AG04449 (cell line): ENCODE results near the gene ATP13A3.

ENCODE experiments used
- CTCF ChIA-PET: fragments of 350-600 bp; formaldehyde crosslinking; extraction: SDS; loops from one replicate; lab custom pipeline; 2021; ENCODE audit warnings: antibody characterized with exemption; lab: Yijun Ruan, JAX
- POLR2A ChIA-PET: fragments of 400-600, 350-600 bp; formaldehyde crosslinking; extraction: SDS; loops from one replicate; lab custom pipeline; 2020; ENCODE audit warnings: antibody characterized with exemption, inconsistent platforms; lab: Yijun Ruan, JAX
- DNase-seq: peaks from one replicate; pipeline ENCODE4 v3.0.0-alpha.2; 2010; ENCODE audit warnings: low read depth, low spot score
- H3K4me3 ChIP-seq: 2 replicates; pipeline ENCODE4 v1.5.1; 2011; ENCODE audit warnings: low read depth, mild to moderate bottlenecking, control low read depth, low read length
- CTCF ChIP-seq: IDR thresholded peaks from one replicate; pipeline ENCODE4 v1.5.1; 2011; ENCODE audit warnings: mild to moderate bottlenecking, moderate library complexity, low read length, control low read depth, inconsistent platforms; ENCODE audit not compliant: insufficient read depth; ENCODE audit errors: missing control alignments

ATP13A3 gene

DNA sequence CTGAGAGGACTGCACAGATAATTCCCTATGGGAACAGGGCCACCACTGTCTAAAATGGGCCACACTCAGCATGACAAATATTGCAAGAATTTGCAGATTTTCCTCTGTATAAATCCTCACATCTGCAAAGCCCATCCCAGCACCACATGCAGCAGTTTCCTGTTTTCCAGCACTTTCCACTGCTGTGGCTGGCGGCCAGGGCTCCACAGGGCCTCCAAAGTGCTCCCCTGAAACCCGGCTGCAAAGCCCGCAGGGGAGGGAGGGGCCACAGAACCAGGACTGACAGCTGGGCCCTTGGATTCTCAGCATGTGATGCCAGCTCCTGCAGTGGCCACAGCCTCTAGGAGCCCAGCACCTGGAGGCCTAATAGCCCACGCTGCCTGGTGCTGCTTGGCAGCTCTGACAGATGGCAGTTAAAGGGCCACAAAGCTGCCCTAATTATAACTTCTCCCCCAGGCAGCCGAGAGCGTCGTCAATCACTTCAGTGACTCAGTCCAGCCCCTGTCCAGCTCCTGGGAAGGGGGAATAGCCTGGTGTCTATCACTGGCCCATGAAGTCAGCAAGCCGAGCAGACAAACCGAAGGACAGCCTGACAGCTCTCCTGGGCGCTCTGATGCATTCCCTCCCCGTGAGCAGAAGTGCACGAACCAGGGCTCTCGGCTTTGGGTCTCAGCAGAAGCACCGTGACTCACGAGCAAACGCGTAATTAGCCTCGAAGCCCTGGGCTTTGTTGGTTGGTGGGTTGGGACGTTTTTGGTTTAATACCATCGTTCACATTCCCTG is 122.0 kb downstream of the ATP13A3 start:
- peak; percentile 69 for DNase-seq
- ChIA-PET CTCF (interaction anchor here (0.7 to 17.5 kb wide), 6 partner anchors 10 to 584 kb away, joined by 3 to 274 read pairs (median 10); partner anchors contain the start of gene CPN2), POLR2A (interaction anchor here (1.8 kb wide), 1 partner anchor 15 kb away, joined by 8 read pairs; no protein-coding TSS in a partner anchor)
- no peak for TF ChIP-seq CTCF
- peak overlapping the region; percentile 20 for H3K4me3 ChIP-seq

DNA sequence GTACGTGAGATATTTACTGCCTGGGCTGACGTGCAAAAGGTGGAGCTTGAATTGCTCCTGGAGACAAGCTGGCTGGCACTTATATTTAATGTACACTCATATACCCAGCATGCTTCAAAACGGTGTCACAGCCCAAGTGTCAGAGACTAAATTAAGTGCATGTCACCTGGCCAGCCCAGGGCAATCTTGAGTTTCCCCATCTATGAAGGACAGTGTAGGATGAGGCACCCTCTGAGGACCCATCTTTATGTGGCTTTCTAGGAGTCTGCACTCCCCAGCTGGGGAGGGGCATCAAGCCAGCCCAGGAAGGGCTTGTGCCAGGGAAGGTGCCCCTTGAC is 122.5 kb downstream of the ATP13A3 start:
- no peak for DNase-seq
- no peak for TF ChIP-seq CTCF
- no peak overlapping the region for H3K4me3 ChIP-seq
- CTCF ChIA-PET: interaction anchor here (1.1 to 17.5 kb wide), 5 partner anchors 10 to 40 kb away, joined by 4 to 274 read pairs (median 11); partner anchors contain the start of gene CPN2
- POLR2A ChIA-PET: interaction anchor here (1.8 kb wide), 1 partner anchor 14 kb away, joined by 8 read pairs; no protein-coding TSS in a partner anchor

GRCh38 chr3:194360568-194360967 is 126.2 kb downstream of the ATP13A3 start:
- no peak for DNase-seq
- no peak for TF ChIP-seq CTCF
- no peak overlapping the region for H3K4me3 ChIP-seq
- ChIA-PET POLR2A (no interaction called here), CTCF (interaction anchor here (1.2 to 17.5 kb wide), 3 partner anchors 18 to 26 kb away, joined by 3 to 274 read pairs (median 4); no protein-coding TSS in a partner anchor)

DNA sequence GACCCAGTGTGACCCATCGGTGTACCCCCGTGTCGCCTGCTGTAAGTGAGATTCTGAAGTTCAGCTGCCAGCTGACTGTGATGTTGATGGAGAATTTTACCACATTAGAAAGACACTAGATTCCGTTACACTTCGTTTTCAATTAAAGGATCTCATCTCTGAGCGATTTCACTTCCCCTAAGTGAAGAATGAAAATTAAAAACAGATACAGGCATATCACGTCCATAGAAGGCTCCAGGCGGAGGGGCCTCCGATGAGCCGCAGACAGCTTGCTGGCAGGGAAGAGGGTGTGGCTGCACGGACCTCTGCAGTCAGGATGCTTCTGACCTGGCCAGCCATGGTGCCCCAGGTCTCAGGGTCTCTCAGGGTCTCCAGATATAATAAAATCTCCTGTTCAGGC is 129.1 kb downstream of the ATP13A3 start:
- H3K4me3 ChIP-seq: no peak overlapping the region
- CTCF ChIA-PET: interaction anchor here (0.9 to 17.5 kb wide), 6 partner anchors 9 to 46 kb away, joined by 3 to 274 read pairs (median 4); no protein-coding TSS in a partner anchor
- POLR2A ChIA-PET: no interaction called here
- no peak for TF ChIP-seq CTCF
- DNase-seq: no peak

DNA sequence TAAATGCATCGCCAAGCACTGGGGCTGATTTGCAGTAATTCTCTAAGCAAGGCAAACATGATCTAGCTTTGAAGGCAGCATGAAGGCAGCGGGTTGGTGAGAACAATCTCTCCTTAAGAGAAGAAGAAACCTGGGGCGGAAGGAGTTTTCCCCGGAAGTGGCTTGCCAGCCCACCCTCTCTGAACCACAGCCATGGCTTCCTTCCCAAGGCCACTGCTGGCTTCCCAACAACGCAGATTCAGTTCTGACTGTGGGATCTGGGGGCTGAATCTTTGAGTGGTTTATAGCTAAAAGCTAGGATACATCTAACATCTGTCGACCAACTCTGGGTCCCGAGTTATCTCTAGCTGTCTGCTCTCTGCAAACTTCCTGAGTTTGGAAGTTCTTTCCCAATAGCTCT is 131.4 kb downstream of the ATP13A3 start:
- POLR2A ChIA-PET: interaction anchor here (0.7 kb wide), 1 partner anchor 23 kb away, joined by 3 read pairs; no protein-coding TSS in a partner anchor
- no peak for TF ChIP-seq CTCF
- H3K4me3 ChIP-seq: no peak overlapping the region
- no peak for DNase-seq
- CTCF ChIA-PET: interaction anchor here (1.0 to 17.5 kb wide), 3 partner anchors 13 to 49 kb away, joined by 3 to 274 read pairs (median 4); no protein-coding TSS in a partner anchor

DNA sequence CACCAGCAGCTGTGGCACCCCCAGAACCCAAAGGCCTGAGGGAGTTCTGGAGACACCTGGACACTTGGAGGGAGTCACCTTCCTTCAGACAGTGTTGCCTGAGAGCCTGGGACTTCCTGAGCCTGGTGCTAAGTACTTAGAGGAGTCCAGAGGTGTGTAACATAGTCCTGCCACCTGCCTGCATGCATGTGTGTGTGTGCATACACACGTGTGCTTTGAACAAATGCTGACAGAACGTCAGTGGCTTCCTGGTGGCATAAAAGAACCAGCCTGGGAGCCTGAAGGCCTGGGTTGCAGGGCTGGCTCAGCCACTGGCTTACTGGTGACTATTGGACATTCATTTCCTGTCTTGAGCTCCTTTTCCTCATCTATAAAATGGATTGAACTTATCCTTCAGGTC is 132.5 kb downstream of the ATP13A3 start:
- no peak overlapping the region for H3K4me3 ChIP-seq
- no peak for DNase-seq
- CTCF ChIA-PET: interaction anchor here (1.2 to 17.5 kb wide), 2 partner anchors 10 to 12 kb away, joined by 4 to 274 read pairs; no protein-coding TSS in a partner anchor
- POLR2A ChIA-PET: no interaction called here
- no peak for TF ChIP-seq CTCF
